GM12874 (cell line): Measurements from ENCODE around the gene GRK2.

Experiments used
- TF ChIP-seq, protein P1 (sequence below): IDR thresholded peaks from 2 replicates; pipeline ENCODE4 v1.5.1; 2011; ENCODE audit warnings: low read depth, mild to moderate bottlenecking, control low read depth, low read length, moderate library complexity; ENCODE audit not compliant: insufficient read depth

GRK2 gene

DNA sequence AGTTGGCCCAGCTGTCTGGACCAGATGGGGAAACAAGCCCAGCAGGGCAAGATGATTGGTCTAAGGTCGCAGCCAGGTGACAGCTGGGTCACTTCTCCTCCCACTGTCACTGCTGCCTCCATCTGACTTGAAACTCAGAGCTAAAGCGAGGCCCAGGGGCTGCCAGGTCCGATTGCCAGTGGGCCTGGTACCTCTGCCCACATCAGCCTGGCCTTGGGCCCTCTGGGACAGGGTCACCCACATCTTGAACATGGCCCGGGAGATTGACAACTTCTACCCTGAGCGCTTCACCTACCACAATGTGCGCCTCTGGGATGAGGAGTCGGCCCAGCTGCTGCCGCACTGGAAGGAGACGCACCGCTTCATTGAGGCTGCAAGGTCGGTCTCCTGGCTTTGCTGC, 42.9 kb downstream of the GRK2 start:
- TF ChIP-seq, protein P1, sequence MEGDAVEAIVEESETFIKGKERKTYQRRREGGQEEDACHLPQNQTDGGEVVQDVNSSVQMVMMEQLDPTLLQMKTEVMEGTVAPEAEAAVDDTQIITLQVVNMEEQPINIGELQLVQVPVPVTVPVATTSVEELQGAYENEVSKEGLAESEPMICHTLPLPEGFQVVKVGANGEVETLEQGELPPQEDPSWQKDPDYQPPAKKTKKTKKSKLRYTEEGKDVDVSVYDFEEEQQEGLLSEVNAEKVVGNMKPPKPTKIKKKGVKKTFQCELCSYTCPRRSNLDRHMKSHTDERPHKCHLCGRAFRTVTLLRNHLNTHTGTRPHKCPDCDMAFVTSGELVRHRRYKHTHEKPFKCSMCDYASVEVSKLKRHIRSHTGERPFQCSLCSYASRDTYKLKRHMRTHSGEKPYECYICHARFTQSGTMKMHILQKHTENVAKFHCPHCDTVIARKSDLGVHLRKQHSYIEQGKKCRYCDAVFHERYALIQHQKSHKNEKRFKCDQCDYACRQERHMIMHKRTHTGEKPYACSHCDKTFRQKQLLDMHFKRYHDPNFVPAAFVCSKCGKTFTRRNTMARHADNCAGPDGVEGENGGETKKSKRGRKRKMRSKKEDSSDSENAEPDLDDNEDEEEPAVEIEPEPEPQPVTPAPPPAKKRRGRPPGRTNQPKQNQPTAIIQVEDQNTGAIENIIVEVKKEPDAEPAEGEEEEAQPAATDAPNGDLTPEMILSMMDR: no peak

DNA sequence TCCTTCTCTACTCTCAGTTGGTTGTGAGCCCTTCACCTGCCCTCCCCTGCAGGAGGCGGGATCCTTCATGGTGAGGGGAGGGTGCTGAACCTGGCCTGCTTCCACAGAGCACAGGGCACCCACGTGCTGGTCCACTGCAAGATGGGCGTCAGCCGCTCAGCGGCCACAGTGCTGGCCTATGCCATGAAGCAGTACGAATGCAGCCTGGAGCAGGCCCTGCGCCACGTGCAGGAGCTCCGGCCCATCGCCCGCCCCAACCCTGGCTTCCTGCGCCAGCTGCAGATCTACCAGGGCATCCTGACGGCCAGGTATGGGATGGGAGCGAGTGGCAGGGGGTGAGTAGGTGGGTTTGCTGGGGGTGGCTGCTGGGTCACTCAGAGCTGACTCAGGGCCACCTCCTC, 43.4 kb downstream of the GRK2 start:
- TF ChIP-seq, protein P1: no peak

DNA sequence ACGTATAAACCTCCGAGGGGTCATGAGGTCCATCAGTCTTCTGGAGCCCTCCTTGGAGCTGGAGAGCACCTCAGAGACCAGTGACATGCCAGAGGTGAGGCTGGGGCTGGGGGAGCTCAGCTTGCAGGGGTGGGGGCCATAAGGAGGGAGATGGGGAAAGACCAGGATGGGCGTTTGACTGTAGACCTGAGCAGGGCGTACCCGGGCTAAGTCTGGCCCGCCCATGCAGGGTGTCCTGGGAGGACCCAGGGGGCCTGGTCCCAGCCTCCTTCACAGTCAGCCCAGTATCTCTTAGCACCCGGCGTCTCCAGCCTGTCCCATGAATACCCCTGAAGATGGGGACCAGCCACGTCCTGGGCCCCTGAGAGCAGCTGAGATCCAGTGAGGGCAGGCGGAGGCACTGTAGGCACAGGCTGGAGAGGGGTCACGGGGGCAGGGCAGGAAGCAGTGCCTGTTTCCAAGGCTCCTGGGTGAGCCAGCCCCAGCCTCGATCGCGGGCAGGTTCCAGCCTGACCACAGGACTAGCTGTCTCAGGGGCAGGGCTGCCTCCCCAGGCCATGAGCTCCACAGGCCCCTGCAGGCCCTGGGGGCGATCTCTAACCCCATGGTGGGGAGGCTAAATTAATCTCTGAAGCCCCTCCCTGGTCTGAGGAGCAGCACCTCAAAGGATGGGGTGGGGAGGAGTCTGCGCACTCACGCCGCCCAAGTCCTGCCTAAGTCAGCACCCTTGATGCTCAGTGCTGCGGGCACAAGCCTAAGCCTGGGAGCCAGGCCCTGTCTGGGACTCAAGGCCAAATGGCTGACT, 44.2 kb downstream of the GRK2 start:
- TF ChIP-seq, protein P1: no peak

DNA sequence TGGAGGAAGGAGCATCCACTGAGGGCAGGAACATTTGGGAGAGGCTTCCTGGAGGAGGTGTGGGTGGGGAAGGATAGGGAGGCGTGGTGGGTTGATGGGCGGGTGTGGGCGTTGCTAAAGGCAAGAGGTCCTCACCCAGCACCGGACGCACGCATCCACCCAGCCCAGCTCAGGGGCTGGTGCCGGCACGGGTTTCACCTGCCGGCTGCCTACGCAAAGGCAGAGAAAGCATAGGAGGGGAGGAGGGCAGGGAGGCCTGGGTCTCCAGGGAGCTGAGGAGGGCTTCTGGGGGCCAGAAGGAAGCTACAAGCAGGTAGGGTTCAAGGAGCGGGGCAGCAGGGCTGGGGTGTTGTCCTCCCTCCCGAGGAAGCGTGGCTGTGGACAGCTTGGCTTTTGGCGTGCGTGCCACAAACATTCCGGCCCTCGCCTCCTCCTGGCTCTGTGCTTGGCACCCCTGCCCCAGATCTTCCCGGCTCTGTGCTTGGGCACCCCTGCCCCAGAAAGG, 44.8 kb downstream of the GRK2 start:
- TF ChIP-seq, protein P1: no peak

DNA sequence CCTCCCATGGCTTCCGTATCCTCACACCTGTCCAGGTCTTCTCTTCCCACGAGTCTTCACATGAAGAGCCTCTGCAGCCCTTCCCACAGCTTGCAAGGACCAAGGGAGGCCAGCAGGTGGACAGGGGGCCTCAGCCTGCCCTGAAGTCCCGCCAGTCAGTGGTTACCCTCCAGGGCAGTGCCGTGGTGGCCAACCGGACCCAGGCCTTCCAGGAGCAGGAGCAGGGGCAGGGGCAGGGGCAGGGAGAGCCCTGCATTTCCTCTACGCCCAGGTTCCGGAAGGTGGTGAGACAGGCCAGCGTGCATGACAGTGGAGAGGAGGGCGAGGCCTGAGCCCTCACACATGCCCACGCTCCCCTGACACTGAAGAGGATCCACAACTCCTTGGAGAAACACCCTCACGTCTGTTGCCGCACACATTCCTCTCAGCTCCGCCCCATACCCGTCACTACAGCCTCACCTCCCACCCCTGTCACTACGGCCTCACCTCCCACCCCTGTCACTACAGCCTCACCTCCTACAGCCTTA, 45.3 kb downstream of the GRK2 start:
- TF ChIP-seq, protein P1: no peak

DNA sequence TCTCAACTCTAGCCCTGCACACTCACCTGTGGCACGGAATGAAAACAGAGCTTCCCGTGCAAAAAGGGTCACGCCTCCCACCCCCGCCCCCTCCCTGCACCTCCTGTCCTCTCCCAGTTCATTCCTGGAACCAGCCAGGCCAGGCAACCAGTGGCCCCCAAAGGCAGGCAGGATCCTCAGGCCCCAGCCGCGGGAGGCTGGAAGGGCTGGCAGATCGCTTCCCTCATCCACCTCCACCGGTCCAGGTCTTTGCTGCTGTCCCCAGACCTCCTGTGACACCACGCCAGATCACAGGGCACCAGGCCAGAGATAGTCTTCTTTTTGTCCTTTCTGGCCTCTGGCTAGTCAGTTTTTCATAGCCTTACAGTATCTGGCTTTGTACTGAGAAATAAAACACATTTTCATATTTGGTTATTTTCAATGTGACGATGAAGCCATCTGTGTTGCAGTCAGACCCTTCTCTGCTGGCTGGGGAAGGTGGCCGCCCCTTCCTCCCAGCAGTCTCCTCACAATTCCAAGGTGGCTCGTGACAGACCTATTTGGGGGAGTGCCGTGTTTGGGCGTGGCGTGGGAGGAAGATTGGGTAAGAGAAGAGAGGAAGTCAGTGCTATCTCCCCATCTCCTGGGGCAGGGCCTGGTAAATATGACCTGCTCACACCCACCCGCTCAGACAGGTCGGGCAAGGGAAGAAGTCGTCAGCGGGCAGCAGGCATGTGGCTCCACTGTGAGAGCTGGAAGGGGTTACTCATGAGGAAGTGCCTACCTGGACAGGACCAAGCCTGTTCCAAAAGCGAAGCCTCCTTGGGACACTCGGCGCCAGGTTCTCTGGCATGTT, 46.1 kb downstream of the GRK2 start:
- TF ChIP-seq, protein P1: no peak
